Endothelial cell of umbilical vein (primary cell): ENCODE results near the gene PIM3.

Experiments used
- EZH2 ChIP-seq: IDR thresholded peaks from 2 replicates; pipeline ENCODE4 v1.6.1; 2012; ENCODE audit warnings: borderline replicate concordance, low read depth, mild to moderate bottlenecking, moderate library complexity, low read length, inconsistent platforms; ENCODE audit not compliant: severe bottlenecking
- FOS ChIP-seq: IDR thresholded peaks from 2 replicates; pipeline ENCODE4 v1.6.1; 2011; ENCODE audit warnings: mild to moderate bottlenecking, low read length, moderate library complexity, borderline replicate concordance; ENCODE audit not compliant: insufficient read depth
- POLR2A ChIP-seq: IDR thresholded peaks from 2 replicates; pipeline ENCODE4 v1.6.1; 2012; ENCODE audit warnings: low read depth, mild to moderate bottlenecking, control low read depth, low read length
- TF ChIP-seq, protein P1 (sequence below), 2 donors: IDR thresholded peaks; 1 replicate in 1 of 2; 2 replicates in 1 of 2; pipeline ENCODE4 v1.5.1; 2011; ENCODE audit warnings: low read length in 2 of 2, mild to moderate bottlenecking in 2 of 2, moderate library complexity in 2 of 2, control low read depth in 1 of 2, inconsistent platforms in 1 of 2, low read depth in 1 of 2; ENCODE audit not compliant: insufficient read depth in 1 of 2; ENCODE audit errors: extremely low read depth in 1 of 2

GRCh38 chr22:49951678-49951985, 8.9 kb upstream of the PIM3 start:
- TF ChIP-seq, protein P1, sequence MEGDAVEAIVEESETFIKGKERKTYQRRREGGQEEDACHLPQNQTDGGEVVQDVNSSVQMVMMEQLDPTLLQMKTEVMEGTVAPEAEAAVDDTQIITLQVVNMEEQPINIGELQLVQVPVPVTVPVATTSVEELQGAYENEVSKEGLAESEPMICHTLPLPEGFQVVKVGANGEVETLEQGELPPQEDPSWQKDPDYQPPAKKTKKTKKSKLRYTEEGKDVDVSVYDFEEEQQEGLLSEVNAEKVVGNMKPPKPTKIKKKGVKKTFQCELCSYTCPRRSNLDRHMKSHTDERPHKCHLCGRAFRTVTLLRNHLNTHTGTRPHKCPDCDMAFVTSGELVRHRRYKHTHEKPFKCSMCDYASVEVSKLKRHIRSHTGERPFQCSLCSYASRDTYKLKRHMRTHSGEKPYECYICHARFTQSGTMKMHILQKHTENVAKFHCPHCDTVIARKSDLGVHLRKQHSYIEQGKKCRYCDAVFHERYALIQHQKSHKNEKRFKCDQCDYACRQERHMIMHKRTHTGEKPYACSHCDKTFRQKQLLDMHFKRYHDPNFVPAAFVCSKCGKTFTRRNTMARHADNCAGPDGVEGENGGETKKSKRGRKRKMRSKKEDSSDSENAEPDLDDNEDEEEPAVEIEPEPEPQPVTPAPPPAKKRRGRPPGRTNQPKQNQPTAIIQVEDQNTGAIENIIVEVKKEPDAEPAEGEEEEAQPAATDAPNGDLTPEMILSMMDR (IDR thresholded peaks at IDR 0.05; ENCODE audit: extremely low read depth in 1 of 2, insufficient read depth in 1 of 2, low read depth in 1 of 2, low read length in 2 of 2), result no peak
- TF ChIP-seq EZH2 (no peak), POLR2A (no peak), FOS (no peak)
